Measurements from ENCODE around the gene COL6A5.

- TF ChIP-seq CTCF (IDR thresholded peaks at IDR 0.05; ENCODE audit: insufficient read depth, low read length, poor library complexity, severe bottlenecking) (no peak), EZH2phosphoT487 (conservative IDR thresholded peaks at IDR 0.05; ENCODE audit: low read length) (no peak)
Measured at GRCh38 chr3:130342821-130343661, 2.4 kb upstream of the COL6A5 start.
